GM23338 (cell line): ENCODE measurements around the gene GPC6. TPM values are rescaled to one million over a fixed set of nuclear protein-coding genes. Genes with fewer than 3 reads are reported as not detected.

Experiments
- CREB1 ChIP-seq: fragments of 250-450 bp; sonication (Bioruptor Pico); IDR thresholded peaks from 2 replicates; pipeline ENCODE4 v1.5.0; 2020; ENCODE audit warnings: low read depth, mild to moderate bottlenecking, moderate library complexity
- EZH2phosphoT487 ChIP-seq: fragments of 200-600 bp; sonication (generic); IDR thresholded peaks from one replicate; pipeline ENCODE4 v1.8.1; 2018; ENCODE audit warnings: antibody characterized with exemption; ENCODE audit not compliant: unreplicated experiment
- NANOG ChIP-seq: IDR thresholded peaks from 2 replicates; pipeline ENCODE4 v1.6.1; 2016; ENCODE audit warnings: antibody characterized with exemption, borderline replicate concordance
- POLR2AphosphoS5 ChIP-seq: IDR thresholded peaks from 2 replicates; pipeline ENCODE4 v1.6.1; 2016; ENCODE audit warnings: antibody characterized with exemption, low read depth
- ZNF331 ChIP-seq: fragments of 250-450 bp; sonication (Bioruptor Pico); IDR thresholded peaks from 2 replicates; pipeline ENCODE4 v1.5.0; 2020; ENCODE audit warnings: low read depth, mild to moderate bottlenecking, moderate library complexity
- polyA plus RNA-seq: library from polyadenylated mRNA; unstranded; fragments of >200 nt; fragmentation: Nextera tagmentation; extraction: Ambion mirVana; gene quantifications from 2 replicates; pipeline ENCODE4 v1.2.1, GENCODE V29; 2016
- total RNA-seq: library from RNA; depleted of rRNA; stranded (reverse); fragments of >200 nt; shearing (Covaris generic); gene quantifications from 2 replicates; pipeline ENCODE4 v1.2.3, GENCODE V29; 2014
- TF ChIP-seq, protein P1 (sequence below): fragments of 250-450 bp; sonication (Bioruptor Pico); IDR thresholded peaks from 2 replicates; pipeline ENCODE4 v1.5.0; 2020; ENCODE audit warnings: mild to moderate bottlenecking, moderate library complexity
- TF ChIP-seq, protein P2 (sequence below): IDR thresholded peaks from one replicate; pipeline ENCODE4 v1.6.1; 2018; ENCODE audit warnings: antibody characterized with exemption; ENCODE audit not compliant: unreplicated experiment
- TF ChIP-seq, protein P3 (sequence below), 2 experiments: fragments of 200-600 bp in 1 of 2; sonication (generic) in 1 of 2; conservative IDR thresholded peaks; 2 replicates each; pipeline versions ENCODE4 v1.5.1 to v1.6.1; 2016 to 2017; ENCODE audit warnings: antibody characterized with exemption in 2 of 2, low read depth in 2 of 2, mild to moderate bottlenecking in 2 of 2, moderate library complexity in 1 of 2

The GPC6 gene
- total and polyA plus RNA-seq, 2 experiments from 2014 or later = 6.4 to 28.6 TPM

DNA sequence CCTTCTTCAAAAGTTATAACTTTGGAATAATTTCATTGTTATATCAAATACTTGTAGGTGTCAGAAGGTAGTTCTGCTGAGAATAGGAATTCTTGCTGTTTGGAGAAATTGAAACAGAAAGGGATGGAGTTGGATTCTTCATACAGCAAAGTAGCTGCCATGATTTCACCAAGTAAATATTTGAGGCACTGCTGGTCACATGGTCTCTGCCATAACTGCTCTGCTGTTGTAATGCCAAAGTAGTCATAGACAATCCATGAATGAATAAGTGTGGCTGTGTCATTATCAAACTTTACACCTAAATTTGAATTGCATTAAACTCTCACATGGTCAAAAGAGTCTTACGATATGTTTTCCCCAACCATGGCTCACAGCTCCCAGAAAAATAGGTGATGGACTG lies 308.6 kb downstream of the GPC6 start (continued):
- TF ChIP-seq, protein P1, sequence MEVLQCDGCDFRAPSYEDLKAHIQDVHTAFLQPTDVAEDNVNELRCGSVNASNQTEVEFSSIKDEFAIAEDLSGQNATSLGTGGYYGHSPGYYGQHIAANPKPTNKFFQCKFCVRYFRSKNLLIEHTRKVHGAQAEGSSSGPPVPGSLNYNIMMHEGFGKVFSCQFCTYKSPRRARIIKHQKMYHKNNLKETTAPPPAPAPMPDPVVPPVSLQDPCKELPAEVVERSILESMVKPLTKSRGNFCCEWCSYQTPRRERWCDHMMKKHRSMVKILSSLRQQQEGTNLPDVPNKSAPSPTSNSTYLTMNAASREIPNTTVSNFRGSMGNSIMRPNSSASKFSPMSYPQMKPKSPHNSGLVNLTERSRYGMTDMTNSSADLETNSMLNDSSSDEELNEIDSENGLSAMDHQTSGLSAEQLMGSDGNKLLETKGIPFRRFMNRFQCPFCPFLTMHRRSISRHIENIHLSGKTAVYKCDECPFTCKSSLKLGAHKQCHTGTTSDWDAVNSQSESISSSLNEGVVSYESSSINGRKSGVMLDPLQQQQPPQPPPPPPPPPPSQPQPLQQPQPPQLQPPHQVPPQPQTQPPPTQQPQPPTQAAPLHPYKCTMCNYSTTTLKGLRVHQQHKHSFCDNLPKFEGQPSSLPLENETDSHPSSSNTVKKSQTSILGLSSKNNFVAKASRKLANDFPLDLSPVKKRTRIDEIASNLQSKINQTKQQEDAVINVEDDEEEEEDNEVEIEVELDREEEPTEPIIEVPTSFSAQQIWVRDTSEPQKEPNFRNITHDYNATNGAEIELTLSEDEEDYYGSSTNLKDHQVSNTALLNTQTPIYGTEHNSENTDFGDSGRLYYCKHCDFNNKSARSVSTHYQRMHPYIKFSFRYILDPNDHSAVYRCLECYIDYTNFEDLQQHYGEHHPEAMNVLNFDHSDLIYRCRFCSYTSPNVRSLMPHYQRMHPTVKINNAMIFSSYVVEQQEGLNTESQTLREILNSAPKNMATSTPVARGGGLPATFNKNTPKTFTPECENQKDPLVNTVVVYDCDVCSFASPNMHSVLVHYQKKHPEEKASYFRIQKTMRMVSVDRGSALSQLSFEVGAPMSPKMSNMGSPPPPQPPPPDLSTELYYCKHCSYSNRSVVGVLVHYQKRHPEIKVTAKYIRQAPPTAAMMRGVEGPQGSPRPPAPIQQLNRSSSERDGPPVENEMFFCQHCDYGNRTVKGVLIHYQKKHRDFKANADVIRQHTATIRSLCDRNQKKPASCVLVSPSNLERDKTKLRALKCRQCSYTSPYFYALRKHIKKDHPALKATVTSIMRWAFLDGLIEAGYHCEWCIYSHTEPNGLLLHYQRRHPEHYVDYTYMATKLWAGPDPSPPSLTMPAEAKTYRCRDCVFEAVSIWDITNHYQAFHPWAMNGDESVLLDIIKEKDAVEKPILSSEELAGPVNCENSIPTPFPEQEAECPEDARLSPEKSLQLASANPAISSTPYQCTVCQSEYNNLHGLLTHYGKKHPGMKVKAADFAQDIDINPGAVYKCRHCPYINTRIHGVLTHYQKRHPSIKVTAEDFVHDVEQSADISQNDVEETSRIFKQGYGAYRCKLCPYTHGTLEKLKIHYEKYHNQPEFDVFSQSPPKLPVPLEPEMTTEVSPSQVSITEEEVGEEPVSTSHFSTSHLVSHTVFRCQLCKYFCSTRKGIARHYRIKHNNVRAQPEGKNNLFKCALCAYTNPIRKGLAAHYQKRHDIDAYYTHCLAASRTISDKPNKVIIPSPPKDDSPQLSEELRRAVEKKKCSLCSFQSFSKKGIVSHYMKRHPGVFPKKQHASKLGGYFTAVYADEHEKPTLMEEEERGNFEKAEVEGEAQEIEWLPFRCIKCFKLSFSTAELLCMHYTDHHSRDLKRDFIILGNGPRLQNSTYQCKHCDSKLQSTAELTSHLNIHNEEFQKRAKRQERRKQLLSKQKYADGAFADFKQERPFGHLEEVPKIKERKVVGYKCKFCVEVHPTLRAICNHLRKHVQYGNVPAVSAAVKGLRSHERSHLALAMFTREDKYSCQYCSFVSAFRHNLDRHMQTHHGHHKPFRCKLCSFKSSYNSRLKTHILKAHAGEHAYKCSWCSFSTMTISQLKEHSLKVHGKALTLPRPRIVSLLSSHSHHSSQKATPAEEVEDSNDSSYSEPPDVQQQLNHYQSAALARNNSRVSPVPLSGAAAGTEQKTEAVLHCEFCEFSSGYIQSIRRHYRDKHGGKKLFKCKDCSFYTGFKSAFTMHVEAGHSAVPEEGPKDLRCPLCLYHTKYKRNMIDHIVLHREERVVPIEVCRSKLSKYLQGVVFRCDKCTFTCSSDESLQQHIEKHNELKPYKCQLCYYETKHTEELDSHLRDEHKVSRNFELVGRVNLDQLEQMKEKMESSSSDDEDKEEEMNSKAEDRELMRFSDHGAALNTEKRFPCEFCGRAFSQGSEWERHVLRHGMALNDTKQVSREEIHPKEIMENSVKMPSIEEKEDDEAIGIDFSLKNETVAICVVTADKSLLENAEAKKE (CRISPR knock-in tag) = no peak
- TF ChIP-seq, protein P2, sequence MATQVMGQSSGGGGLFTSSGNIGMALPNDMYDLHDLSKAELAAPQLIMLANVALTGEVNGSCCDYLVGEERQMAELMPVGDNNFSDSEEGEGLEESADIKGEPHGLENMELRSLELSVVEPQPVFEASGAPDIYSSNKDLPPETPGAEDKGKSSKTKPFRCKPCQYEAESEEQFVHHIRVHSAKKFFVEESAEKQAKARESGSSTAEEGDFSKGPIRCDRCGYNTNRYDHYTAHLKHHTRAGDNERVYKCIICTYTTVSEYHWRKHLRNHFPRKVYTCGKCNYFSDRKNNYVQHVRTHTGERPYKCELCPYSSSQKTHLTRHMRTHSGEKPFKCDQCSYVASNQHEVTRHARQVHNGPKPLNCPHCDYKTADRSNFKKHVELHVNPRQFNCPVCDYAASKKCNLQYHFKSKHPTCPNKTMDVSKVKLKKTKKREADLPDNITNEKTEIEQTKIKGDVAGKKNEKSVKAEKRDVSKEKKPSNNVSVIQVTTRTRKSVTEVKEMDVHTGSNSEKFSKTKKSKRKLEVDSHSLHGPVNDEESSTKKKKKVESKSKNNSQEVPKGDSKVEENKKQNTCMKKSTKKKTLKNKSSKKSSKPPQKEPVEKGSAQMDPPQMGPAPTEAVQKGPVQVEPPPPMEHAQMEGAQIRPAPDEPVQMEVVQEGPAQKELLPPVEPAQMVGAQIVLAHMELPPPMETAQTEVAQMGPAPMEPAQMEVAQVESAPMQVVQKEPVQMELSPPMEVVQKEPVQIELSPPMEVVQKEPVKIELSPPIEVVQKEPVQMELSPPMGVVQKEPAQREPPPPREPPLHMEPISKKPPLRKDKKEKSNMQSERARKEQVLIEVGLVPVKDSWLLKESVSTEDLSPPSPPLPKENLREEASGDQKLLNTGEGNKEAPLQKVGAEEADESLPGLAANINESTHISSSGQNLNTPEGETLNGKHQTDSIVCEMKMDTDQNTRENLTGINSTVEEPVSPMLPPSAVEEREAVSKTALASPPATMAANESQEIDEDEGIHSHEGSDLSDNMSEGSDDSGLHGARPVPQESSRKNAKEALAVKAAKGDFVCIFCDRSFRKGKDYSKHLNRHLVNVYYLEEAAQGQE = no peak
- TF ChIP-seq EZH2phosphoT487 (no peak), CREB1 (no peak), ZNF331 (CRISPR knock-in tag) (no peak), NANOG (no peak), POLR2AphosphoS5 (no peak)
- TF ChIP-seq, protein P3, sequence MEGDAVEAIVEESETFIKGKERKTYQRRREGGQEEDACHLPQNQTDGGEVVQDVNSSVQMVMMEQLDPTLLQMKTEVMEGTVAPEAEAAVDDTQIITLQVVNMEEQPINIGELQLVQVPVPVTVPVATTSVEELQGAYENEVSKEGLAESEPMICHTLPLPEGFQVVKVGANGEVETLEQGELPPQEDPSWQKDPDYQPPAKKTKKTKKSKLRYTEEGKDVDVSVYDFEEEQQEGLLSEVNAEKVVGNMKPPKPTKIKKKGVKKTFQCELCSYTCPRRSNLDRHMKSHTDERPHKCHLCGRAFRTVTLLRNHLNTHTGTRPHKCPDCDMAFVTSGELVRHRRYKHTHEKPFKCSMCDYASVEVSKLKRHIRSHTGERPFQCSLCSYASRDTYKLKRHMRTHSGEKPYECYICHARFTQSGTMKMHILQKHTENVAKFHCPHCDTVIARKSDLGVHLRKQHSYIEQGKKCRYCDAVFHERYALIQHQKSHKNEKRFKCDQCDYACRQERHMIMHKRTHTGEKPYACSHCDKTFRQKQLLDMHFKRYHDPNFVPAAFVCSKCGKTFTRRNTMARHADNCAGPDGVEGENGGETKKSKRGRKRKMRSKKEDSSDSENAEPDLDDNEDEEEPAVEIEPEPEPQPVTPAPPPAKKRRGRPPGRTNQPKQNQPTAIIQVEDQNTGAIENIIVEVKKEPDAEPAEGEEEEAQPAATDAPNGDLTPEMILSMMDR (conservative IDR thresholded peaks at IDR 0.05; ENCODE audit: low read depth in 2 of 2) = no peak
